ENCODE measurements around the gene PSMD13.

Gene PSMD13

GRCh38 chr11:290621-291231 lies 54.0 kb downstream of the PSMD13 start:
- peak; percentile 10 for DNase-seq

- DNase-seq = peak; percentile 3
Measured at GRCh38 chr11:291281-292210, 54.8 kb downstream of the PSMD13 start.

- DNase-seq = no peak
Measured at GRCh38 chr11:292211-293121, 55.7 kb downstream of the PSMD13 start.

- no peak for DNase-seq
Measured at GRCh38 chr11:293271-293851, 56.6 kb downstream of the PSMD13 start.

- no peak for DNase-seq
Measured at GRCh38 chr11:293852-294661, 57.3 kb downstream of the PSMD13 start.

- DNase-seq = no peak
Measured at GRCh38 chr11:294780-295179, 58.0 kb downstream of the PSMD13 start.

GRCh38 chr11:295351-296170 lies 58.8 kb downstream of the PSMD13 start:
- no peak for DNase-seq

- no peak for DNase-seq
Measured at GRCh38 chr11:296171-297050, 59.6 kb downstream of the PSMD13 start.

GRCh38 chr11:297051-297585 lies 60.3 kb downstream of the PSMD13 start:
- no peak for DNase-seq

GRCh38 chr11:297586-298405 lies 61.0 kb downstream of the PSMD13 start:
- peak; percentile 15 for DNase-seq

GRCh38 chr11:298406-299065 lies 61.8 kb downstream of the PSMD13 start:
- no peak for DNase-seq

GRCh38 chr11:299081-299891 lies 62.5 kb downstream of the PSMD13 start, which contains the start of gene IFITM5:
TSS of gene IFITM5 (minus strand) at chr11:299526. CDS start at chr11:299490, 36 bp downstream.
- no peak for DNase-seq

GRCh38 chr11:299951-300735 lies 63.4 kb downstream of the PSMD13 start:
- no peak for DNase-seq

Data from stimulated activated CD4-positive, alpha-beta T cell treated with anti-CD3 and anti-CD28 coated beads, Interleukin-4, amount 100 ng/mL, for 1 hour (primary cell).